CD4-positive, alpha-beta T cell treated with Interferon gamma for 1 hour (primary cell): Measurements from ENCODE around the gene KIF16B.
"Not testable (repeated sequence)": the region's sequence is repeated elsewhere in the genome, so short reads cannot be mapped to it uniquely, and the experiment has no call there.

ENCODE experiments used
- DNase-seq: peaks from one replicate; pipeline ENCODE4 v3.0.0-alpha.2; 2020

Gene KIF16B

GRCh38 chr20:16552015-16552414 is 21.2 kb downstream of the KIF16B start:
- no peak for DNase-seq

- no peak for DNase-seq
These were observed 21.6 kb downstream of the KIF16B start for GRCh38 chr20:16551607-16552006.

DNA sequence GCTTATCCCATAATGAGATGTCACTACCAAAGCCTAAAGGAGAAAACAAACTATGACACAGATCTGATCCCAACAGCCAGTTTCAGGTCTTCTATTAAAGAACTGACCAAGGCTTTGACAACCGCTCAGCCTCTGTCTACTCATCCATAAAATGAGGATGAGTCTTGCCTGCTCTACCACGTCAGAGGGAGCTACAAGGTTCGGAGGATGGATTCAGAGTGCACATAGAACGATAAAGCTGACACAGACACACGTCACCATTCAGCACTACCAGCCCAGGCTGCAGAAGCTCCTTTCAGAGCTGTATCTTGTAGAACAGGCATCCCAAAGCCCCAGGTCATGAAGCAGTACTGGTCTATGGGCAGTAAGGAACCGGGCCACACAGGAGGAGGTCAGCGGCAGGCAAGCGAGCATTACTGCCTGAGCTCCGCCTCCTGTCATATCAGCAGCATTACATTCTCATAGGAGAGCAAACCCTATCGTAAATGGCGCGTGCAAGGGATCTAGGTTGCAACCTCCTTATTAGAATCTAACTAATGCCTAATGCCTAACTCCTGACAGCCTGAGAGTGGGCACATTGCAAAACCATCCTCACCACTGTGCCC is 25.1 kb downstream of the KIF16B start:
- no peak for DNase-seq

GRCh38 chr20:16544949-16545348 is 28.3 kb downstream of the KIF16B start:
- DNase-seq, result no peak

DNA sequence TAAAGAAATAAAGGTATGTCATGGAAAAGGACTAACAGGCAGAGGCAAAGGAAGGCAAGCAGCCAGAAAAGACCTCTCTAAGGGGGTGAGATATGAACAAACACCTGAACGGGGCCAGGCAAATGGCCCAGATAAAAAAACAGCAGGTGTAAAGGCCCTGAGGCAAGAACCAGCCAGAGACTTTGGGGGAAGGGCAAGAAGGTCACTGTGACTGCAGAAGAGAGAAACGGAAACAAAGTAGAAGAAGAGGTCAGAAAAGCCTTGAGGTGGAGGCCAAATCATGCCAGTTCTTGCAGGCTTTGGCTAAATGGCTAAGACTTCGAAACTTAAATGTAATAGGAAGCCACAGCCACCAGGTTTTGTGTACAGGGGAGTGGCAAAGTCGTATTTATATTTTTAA is 30.8 kb downstream of the KIF16B start:
- no peak for DNase-seq

GRCh38 chr20:16541878-16542277 is 31.4 kb downstream of the KIF16B start:
- DNase-seq, result no peak

- DNase-seq, result no peak
These were observed 32.0 kb downstream of the KIF16B start for GRCh38 chr20:16541226-16541625.

GRCh38 chr20:16539280-16540021 is 33.8 kb downstream of the KIF16B start:
- no peak for DNase-seq

GRCh38 chr20:16538779-16539178 is 34.5 kb downstream of the KIF16B start:
- no peak for DNase-seq

DNA sequence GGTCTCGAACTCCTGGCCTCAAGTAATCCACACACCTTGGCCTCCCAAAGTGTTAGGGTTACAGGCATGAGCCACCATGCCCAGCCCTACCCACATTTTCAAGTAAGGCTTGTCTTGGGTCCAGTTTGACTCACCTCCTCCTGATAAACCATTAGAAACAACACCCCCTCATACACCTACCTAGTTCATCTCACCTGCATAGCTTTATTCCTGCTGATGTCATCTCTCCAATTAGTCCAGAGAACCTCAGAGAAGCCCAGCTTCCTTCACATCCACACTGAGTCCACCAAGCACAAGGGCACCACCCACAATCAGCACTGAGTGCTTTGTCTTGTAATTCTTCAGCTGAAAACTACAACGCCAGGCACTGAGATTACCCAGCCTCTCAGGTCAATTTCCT is 35.3 kb downstream of the KIF16B start:
- DNase-seq, result no peak

DNA sequence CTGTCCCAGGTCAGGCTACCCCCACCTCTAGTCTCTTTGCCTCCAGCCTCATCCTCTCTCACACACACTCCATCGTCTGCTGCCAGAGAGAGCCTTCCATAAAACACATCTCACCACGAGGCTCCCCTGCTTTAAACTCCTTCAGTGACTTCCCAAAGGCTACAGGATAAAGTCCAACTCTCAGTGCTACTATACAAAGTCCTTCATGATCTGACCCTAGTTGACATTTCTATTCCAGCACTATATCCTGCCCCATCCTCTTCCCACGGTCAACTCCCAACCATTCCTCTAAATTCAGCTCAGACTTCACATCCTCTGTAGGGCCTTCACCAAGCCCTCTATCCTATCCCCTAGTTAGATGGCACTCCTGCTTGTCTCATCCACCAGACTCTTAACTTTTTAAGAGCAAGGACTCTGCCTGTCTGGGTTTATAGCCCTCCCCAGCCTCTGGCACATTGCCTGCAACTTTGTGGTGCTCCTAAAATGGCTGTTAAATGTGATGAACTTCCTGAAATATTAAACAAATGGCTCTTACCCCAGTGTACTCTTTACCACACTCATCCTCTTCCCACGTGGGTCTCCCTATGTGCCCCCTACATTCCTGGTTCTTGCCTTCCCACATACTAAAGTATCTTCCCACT is 36.1 kb downstream of the KIF16B start:
- DNase-seq, result no peak

GRCh38 chr20:16535277-16535676 is 38.0 kb downstream of the KIF16B start:
- no peak for DNase-seq

GRCh38 chr20:16533502-16533901 is 39.7 kb downstream of the KIF16B start:
- DNase-seq, result no peak

- DNase-seq, result no peak
These were observed 41.8 kb downstream of the KIF16B start for GRCh38 chr20:16531485-16531884.

GRCh38 chr20:16530201-16530681 is 43.0 kb downstream of the KIF16B start:
- DNase-seq, result no peak

- no peak for DNase-seq
These were observed 45.2 kb downstream of the KIF16B start for GRCh38 chr20:16528078-16528477.

DNA sequence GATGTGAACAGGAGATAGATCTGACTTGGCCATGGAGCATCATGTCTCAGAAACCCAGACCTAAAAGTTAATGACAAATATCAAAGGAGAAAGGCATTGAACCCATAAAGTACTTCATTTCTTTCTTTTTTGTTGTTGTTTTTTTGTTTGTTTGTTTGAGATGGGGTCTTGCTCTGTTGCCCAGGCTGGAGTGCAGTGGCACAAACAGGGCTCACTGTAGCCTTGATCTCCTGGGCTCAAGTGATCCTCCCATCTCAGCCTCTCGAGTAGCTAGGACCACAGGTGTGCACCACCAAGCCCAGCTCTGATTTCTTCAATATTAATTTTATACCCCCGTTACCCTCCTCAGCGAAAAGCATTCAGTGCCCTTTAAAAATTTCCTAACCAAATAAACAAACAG is 45.8 kb downstream of the KIF16B start:
- DNase-seq, result no peak

GRCh38 chr20:16526433-16527380 is 46.5 kb downstream of the KIF16B start:
- DNase-seq, result no peak

DNA sequence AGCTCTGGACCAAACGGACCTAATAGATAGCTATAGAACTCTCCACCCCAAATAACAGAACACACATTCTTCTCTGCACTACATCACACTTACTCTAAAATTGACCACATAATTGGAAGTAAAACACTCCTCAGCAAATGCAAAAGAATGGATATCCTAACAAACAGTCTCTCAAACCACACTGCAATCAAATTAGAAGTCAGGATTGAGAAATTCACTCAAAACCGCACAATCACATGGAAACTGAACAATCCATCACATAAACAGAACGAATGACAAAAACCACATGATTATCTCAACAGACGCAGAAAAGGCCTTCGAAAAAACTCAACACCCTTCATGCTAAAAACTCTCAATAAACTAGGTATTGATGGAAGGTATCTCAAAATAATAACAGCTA is 50.6 kb downstream of the KIF16B start:
- not testable (repeated sequence) for DNase-seq

GRCh38 chr20:16520154-16520553 is 53.1 kb downstream of the KIF16B start:
- DNase-seq, result no peak

GRCh38 chr20:16519673-16520072 is 53.6 kb downstream of the KIF16B start:
- DNase-seq, result not testable (repeated sequence)

GRCh38 chr20:16518784-16519084 is 54.5 kb downstream of the KIF16B start:
- no peak for DNase-seq
